ENCODE data around the gene KCNJ6.
"Not testable (repeated sequence)": the region's sequence is repeated elsewhere in the genome, so short reads cannot be mapped to it uniquely, and the experiment has no call there.

KCNJ6 gene

GRCh38 chr21:37916310-37917051, at the start of gene KCNJ6:
Gene KCNJ6, minus strand, starts transcription at chr21:37916457. Its CDS starts 75,775 bp downstream, at chr21:37840682.
- peak; percentile 3 for DNase-seq (ENCODE audit: low spot score)

GRCh38 chr21:37965088-37965805, 49.0 kb upstream of the KCNJ6 start:
- no peak for DNase-seq (ENCODE audit: low spot score)

GRCh38 chr21:37958537-37958936, 42.3 kb upstream of the KCNJ6 start:
- no peak for DNase-seq (ENCODE audit: low spot score)

- no peak for DNase-seq (ENCODE audit: low spot score)
Observed at GRCh38 chr21:37956772-37957171, 40.5 kb upstream of the KCNJ6 start.

- DNase-seq (ENCODE audit: low spot score) = no peak
Observed at GRCh38 chr21:37945036-37945435, 28.8 kb upstream of the KCNJ6 start.

- no peak for DNase-seq (ENCODE audit: low spot score)
Observed at GRCh38 chr21:37944496-37944895, 28.2 kb upstream of the KCNJ6 start.

- no peak for DNase-seq (ENCODE audit: low spot score)
Observed at GRCh38 chr21:37940691-37941090, 24.4 kb upstream of the KCNJ6 start.

GRCh38 chr21:37939838-37940237, 23.6 kb upstream of the KCNJ6 start:
- no peak for DNase-seq (ENCODE audit: low spot score)

- no peak for DNase-seq (ENCODE audit: low spot score)
Observed at GRCh38 chr21:37939251-37939650, 23.0 kb upstream of the KCNJ6 start.

GRCh38 chr21:37937668-37938067, 21.4 kb upstream of the KCNJ6 start:
- no peak for DNase-seq (ENCODE audit: low spot score)

GRCh38 chr21:37936010-37936785, 19.9 kb upstream of the KCNJ6 start:
- no peak for DNase-seq (ENCODE audit: low spot score)

GRCh38 chr21:37932936-37933335, 16.7 kb upstream of the KCNJ6 start:
- DNase-seq (ENCODE audit: low spot score) = no peak

- DNase-seq (ENCODE audit: low spot score) = no peak
Observed at GRCh38 chr21:37927711-37928110, 11.5 kb upstream of the KCNJ6 start.

- no peak for DNase-seq (ENCODE audit: low spot score)
Observed at GRCh38 chr21:37921091-37921490, 4.8 kb upstream of the KCNJ6 start.

- not testable (repeated sequence) for DNase-seq (ENCODE audit: low spot score)
Observed at GRCh38 chr21:37920302-37920701, 4.0 kb upstream of the KCNJ6 start.

- DNase-seq (ENCODE audit: low spot score) = no peak
Observed at GRCh38 chr21:37917612-37918011, 1.4 kb upstream of the KCNJ6 start.

GRCh38 chr21:37915941-37916309, 332 bp downstream of the KCNJ6 start:
- DNase-seq (ENCODE audit: low spot score) = no peak

GRCh38 chr21:37915497-37915911, 753 bp downstream of the KCNJ6 start:
- no peak for DNase-seq (ENCODE audit: low spot score)

- DNase-seq (ENCODE audit: low spot score) = no peak
Observed at GRCh38 chr21:37912616-37913015, 3.6 kb downstream of the KCNJ6 start.

GRCh38 chr21:37909936-37910335, 6.3 kb downstream of the KCNJ6 start:
- no peak for DNase-seq (ENCODE audit: low spot score)

GRCh38 chr21:37908691-37909090, 7.6 kb downstream of the KCNJ6 start:
- no peak for DNase-seq (ENCODE audit: low spot score)

GRCh38 chr21:37907076-37907475, 9.2 kb downstream of the KCNJ6 start:
- no peak for DNase-seq (ENCODE audit: low spot score)

- DNase-seq (ENCODE audit: low spot score) = no peak
Observed at GRCh38 chr21:37905291-37905690, 11.0 kb downstream of the KCNJ6 start.

Measured in globus pallidus (tissue), 1 donor.